Neural crest cell (in vitro differentiated cells): Measurements from ENCODE around the gene CCDC33. TPM values are rescaled to one million over a fixed set of nuclear protein-coding genes. Genes with fewer than 3 reads are reported as not detected.

Source experiments
- DNase-seq: peaks from one replicate; pipeline ENCODE4 v3.0.0; 2021; ENCODE audit warnings: low read depth, mixed read lengths, low spot score
- H3K27ac Mint-ChIP-seq: one replicate; pipeline ENCODE4 v1.8.0; 2021; ENCODE audit warnings: mild to moderate bottlenecking, mixed read lengths; ENCODE audit not compliant: unreplicated experiment
- H3K27me3 Mint-ChIP-seq: 2 replicates; pipeline ENCODE4 v1.8.0; 2021; ENCODE audit warnings: low read depth, mild to moderate bottlenecking, mixed read lengths
- H3K36me3 Mint-ChIP-seq: 2 replicates; pipeline ENCODE4 v1.8.0; 2021; ENCODE audit warnings: low read depth, mild to moderate bottlenecking, mixed read lengths
- H3K4me1 Mint-ChIP-seq: 2 replicates; pipeline ENCODE4 v1.8.0; 2021; ENCODE audit warnings: mixed read lengths
- H3K4me3 Mint-ChIP-seq: one replicate; pipeline ENCODE4 v1.8.0; 2021; ENCODE audit warnings: mild to moderate bottlenecking, mixed read lengths
- H3K9me3 Mint-ChIP-seq: 2 replicates; pipeline ENCODE4 v1.8.0; 2021; ENCODE audit warnings: mixed read lengths
- total RNA-seq: library from RNA; stranded (reverse); gene quantifications from 2 replicates; pipeline ENCODE4 v1.2.1, GENCODE V29; 2021
- TF ChIP-seq, protein P1 (sequence below): fragments of 200-600 bp; sonication (generic); conservative IDR thresholded peaks from 2 replicates; pipeline ENCODE4 v1.5.0; 2021; ENCODE audit warnings: antibody characterized with exemption, mild to moderate bottlenecking

CCDC33 gene
- total RNA-seq, 1 donor from 2014 or later, result 15.1 TPM

GRCh38 chr15:74194572-74195559, 41.3 kb upstream of the CCDC33 start:
- Mint-ChIP-seq H3K4me1 (peaks cover 31% of the 10 kb centered on the region), H3K27ac (peak overlapping the region; percentile 35), H3K27me3 (no peaks in the 10 kb centered on the region), H3K9me3 (no peaks in the 10 kb centered on the region), H3K36me3 (peaks cover 7% of the 10 kb centered on the region), H3K4me3 (no peak overlapping the region)
- no peak for DNase-seq
- TF ChIP-seq, protein P1, sequence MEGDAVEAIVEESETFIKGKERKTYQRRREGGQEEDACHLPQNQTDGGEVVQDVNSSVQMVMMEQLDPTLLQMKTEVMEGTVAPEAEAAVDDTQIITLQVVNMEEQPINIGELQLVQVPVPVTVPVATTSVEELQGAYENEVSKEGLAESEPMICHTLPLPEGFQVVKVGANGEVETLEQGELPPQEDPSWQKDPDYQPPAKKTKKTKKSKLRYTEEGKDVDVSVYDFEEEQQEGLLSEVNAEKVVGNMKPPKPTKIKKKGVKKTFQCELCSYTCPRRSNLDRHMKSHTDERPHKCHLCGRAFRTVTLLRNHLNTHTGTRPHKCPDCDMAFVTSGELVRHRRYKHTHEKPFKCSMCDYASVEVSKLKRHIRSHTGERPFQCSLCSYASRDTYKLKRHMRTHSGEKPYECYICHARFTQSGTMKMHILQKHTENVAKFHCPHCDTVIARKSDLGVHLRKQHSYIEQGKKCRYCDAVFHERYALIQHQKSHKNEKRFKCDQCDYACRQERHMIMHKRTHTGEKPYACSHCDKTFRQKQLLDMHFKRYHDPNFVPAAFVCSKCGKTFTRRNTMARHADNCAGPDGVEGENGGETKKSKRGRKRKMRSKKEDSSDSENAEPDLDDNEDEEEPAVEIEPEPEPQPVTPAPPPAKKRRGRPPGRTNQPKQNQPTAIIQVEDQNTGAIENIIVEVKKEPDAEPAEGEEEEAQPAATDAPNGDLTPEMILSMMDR, result no peak

- DNase-seq, result no peak
- no peak overlapping the region for H3K27ac Mint-ChIP-seq
- TF ChIP-seq, protein P1, result no peak
- H3K9me3 Mint-ChIP-seq, result no peaks in the 10 kb centered on the region
- H3K36me3 Mint-ChIP-seq, result peaks cover 7% of the 10 kb centered on the region
- no peaks in the 10 kb centered on the region for H3K27me3 Mint-ChIP-seq
- H3K4me1 Mint-ChIP-seq, result peaks cover 44% of the 10 kb centered on the region
- H3K4me3 Mint-ChIP-seq, result no peak overlapping the region
Observed at GRCh38 chr15:74196175-74196574, 40.0 kb upstream of the CCDC33 start.

- Mint-ChIP-seq H3K36me3 (peaks cover 6% of the 10 kb centered on the region), H3K27me3 (no peaks in the 10 kb centered on the region), H3K9me3 (no peaks in the 10 kb centered on the region), H3K4me1 (peaks cover 47% of the 10 kb centered on the region), H3K27ac (no peak overlapping the region), H3K4me3 (no peak overlapping the region)
- DNase-seq, result no peak
- TF ChIP-seq, protein P1, result no peak
Observed at GRCh38 chr15:74197176-74197965, 38.8 kb upstream of the CCDC33 start.

DNA sequence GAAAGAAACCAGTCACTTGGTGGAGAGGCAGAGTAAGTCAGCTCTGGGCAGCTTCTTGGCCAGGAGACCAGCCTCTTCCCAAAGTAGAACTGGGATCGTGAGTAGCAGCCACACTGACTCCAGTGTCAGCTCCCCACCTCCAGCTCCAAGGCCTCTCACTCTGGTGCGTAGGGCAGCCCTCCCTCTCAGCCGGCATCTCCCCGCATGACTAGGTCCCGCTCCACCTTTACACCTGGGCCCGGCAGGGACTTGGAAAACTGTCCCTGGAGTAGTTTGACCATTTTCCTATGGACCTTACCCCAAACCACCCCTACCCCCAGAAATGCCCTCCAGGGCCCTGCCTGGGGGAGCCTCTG, 36.9 kb upstream of the CCDC33 start:
- TF ChIP-seq, protein P1, result no peak
- Mint-ChIP-seq H3K9me3 (no peaks in the 10 kb centered on the region), H3K4me3 (no peak overlapping the region), H3K27me3 (peaks cover 6% of the 10 kb centered on the region), H3K27ac (no peak overlapping the region), H3K4me1 (peaks cover 48% of the 10 kb centered on the region), H3K36me3 (peaks cover 2% of the 10 kb centered on the region)
- DNase-seq, result no peak

GRCh38 chr15:74200412-74200815, 35.7 kb upstream of the CCDC33 start:
- peaks cover 60% of the 10 kb centered on the region for H3K4me1 Mint-ChIP-seq
- DNase-seq, result no peak
- peak overlapping the region; percentile 19 for H3K27ac Mint-ChIP-seq
- TF ChIP-seq, protein P1, result no peak
- no peaks in the 10 kb centered on the region for H3K9me3 Mint-ChIP-seq
- peaks cover 6% of the 10 kb centered on the region for H3K27me3 Mint-ChIP-seq
- H3K4me3 Mint-ChIP-seq, result peak overlapping the region; percentile 89
- H3K36me3 Mint-ChIP-seq, result peaks cover 4% of the 10 kb centered on the region
